ENCODE data around the gene POLDIP2.

The POLDIP2 gene

DNA sequence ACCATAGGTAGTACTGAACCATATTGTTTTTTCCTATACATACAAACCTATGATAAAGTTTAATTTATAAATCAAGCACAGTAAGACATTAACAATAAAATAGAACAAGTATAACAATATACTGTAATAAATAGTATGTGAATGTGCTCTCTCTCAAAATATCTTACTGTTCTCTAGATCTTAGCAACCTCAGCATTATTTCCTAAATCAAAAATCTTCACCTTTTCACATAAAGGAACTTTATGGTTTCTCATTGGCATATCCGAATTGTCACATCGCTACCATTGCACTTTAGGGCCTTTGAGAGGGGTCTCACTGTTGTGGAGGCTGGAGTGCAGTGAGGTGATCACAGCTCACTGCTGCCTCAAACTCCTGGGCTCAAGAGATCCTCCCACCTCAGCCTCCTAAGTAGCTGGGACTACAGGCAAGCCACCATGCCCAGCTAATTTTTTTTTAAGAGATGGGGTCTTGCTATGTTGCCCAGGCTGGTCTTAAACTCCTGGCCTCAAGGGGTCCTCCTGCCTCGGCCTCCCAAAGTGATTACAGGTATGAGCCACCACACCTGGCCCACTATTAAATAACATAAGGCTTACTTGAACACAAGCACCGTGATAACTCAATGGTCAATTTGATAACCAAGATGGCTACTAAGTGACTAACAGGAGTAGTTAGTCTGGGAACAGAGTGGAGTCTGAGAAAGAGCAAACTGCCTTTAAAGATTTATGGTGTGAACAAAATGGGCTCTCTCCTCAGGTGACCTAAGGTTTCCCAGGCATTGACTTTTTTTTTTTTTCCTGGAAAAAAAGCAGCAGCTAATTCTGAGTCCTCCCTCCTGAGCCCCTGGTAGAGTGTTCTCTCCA lies 41.3 kb downstream of the POLDIP2 start:
- no peak for DNase-seq

- no peak for DNase-seq
These were observed 43.5 kb downstream of the POLDIP2 start for GRCh38 chr17:28313841-28314240.

DNA sequence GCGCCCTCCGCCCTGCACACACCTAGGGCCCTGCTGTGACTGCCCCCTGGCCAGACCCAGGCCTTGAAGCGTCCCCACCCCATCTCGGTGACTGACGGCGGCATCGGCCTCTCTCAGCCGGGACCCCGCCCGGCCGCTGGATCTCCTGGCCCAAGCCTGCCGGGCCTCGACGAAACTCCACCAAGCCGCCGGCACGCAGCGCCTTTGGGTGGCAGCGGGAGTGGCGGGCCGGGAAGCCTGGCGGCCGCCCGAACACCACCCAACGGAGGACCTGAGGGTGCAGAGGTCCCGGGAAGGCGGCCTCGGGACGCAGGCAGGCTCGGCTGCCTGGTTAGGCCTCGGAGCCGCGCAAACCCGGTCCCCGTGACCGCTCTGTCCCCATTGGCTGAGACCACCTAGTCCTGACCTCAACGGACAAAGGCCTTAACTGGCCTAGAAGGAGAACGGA lies 50.3 kb downstream of the POLDIP2 start:
- no peak for DNase-seq

GRCh38 chr17:28298449-28298848 lies 58.9 kb downstream of the POLDIP2 start:
- DNase-seq: no peak

All from NK-92 treated with Interleukin-12 subunit alpha and Interleukin-12 subunit beta, amount 100 ng/mL, for 24 hours (cell line).